NCI-H2107 treated with DMSO at 0.1 percent for 48 hours (cell line): Measurements from ENCODE around the gene OXCT1.

ENCODE experiments used
- DNase-seq: peaks from one replicate; lab custom pipeline; 2025; ENCODE audit not compliant: unreplicated experiment; lab: John Stamatoyannopoulos, UW

Gene OXCT1

DNA sequence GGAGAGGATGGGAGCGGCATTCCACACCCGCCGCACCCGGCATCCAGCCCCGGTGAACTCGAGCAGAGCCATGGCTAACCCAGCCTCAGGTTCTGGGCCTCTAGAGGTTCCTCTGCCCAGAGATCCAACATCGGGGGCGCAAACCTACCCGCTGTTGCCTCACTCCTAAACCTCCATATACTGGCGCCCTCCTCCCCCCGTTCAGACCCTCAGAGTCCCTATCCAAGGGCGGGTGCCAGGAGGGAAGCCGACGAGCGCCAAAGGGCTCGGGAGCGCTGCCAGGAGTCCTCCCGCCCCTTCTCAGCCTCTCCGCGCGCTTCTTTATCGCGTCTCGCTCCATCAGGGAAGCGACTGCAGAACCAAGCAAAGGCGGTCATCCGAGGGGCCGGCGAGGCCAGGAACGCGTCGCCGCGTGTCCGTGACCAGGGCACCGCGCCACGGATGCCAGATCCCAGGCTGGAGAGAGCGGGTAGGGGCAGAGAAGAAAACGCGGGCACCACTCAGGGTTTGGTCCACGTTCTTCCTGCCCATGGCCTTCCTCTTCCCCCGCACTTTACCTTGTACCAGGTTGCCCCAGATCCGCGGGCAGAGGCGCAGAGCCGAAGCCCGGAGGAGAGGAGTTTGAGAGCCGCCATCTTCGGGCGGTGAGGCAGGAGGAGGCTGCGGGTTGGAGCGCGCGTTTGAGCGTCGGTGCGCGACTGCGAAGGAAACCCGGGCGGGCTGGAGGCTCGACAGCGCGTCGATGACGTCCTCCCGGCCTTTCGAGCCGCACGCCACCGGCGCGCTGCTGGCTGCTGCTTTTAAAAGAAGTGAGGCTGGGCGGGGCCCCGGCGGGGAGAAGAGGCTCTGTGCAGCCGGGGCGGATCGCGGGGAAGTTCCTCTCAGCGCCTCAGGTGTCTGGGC lies at the start of gene OXCT1:
Gene OXCT1 (minus strand): TSS at position 702 of the 903 bp plus-strand sequence. CDS start 67 bp downstream, at position 635.
- peak; percentile 83 for DNase-seq

DNA sequence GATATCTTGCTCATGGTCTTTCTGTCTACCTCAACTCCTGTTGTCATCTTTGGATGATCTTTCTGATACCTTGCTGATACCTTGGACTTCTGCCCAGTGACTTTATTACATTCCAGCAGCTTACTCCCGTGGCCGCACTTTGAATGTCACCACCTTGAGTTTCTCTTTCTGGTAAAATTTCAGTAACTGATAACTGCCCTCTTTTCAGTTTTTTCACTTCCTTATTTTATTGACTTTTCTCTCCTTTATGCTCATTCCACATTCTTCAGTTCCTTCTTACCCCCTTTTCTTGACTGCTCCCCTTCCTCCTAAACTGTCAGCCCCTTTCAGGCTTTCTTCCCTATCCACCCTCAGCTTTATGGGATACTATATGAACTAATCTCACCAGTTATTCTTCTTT lies 47.9 kb upstream of the OXCT1 start:
- no peak for DNase-seq

DNA sequence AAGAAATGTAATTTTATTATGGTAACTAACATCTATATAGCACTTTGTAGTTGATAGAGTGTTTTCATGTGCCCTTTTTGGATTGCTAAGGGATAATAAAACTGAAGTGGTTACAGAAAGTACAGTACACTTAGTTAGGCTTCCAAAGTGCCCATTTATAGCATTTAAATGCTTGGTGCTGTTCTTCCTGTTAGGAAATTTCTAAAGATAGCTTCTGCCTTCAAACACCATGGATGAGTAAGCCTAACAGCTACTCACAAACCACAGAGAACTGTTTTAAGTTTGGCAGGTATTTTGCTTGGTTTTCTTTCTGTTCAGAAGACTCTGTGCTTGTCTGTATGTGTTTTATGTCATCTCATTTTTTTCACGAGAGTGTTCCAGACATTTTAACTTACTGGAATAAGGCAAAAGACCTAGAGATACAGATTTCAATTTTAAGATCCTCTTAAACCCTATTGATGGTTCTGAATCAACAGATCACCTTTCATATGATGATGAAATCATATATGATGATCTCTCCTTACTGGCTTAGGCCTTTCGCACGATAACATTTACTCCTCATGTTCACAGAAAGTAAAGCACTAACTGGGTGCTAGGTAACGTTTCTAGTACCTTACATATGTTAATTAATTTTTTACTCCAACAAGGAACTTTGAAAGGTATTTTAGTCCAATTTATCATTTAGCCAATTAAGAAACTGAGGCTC lies 38.3 kb upstream of the OXCT1 start:
- no peak for DNase-seq

DNA sequence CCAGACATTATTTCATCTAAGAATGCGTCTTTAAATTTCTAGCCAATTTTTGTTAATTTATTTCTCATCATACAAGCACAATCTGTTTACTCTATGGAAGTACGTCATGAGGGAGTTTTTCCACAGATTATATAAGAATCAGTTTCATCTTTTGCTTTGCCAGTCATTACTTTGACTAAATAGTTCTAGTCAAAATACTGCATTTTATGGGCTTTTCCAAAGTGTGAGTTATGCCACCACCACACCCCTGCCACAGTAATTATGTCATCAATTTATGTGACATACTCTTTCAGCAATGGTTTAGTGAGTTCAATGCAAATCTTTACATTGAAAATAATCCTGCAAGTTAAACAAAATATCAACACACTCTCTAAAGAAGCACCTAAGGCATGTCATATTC lies 35.9 kb upstream of the OXCT1 start:
- DNase-seq, result no peak

DNA sequence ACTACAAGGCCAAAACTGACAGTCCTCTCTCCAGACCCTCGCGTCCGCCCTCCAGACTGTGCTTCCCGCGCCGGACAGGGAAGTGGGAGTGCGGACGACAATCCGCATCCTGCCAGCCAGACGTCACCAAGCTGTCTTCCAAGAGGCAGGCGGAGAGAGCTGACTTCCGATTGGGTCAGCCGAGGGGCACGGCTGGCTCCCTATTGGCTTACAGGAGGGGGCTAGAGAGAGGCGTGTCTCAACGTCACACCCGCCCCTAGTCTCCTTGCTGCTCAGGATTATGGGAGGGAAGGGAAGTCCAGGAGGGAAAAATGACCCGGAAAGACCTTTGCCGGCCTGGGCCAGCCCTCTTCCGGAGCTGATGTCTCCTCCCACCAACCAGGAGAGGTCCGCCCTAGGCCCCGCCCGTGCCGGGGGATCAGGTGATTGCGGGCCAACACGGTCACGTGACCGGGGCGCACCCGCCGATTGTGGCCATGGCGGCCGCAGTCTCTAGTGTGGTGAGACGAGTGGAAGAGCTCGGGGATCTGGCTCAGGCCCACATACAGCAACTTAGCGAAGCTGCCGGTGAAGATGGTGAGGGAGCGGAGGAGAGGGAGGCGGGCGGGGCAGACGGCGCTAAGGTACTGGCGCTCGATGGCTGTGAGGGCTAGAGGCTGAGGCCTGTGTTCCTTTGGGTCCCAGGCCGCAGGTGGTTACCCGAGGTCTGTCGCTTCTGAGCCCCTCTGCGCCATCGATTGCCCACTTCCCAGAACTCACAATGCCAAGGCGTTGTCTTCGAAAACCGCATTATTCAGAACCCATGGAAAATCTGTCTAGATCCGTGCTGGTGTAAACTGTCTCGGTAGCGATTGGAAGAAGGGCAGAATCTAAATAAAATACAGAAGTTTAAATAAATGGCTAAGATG lies 33.9 kb upstream of the OXCT1 start, which contains the start of gene RIMOC1:
Gene RIMOC1 (plus strand): TSS at position 453 of the 908 bp plus-strand sequence. CDS start 24 bp downstream, at position 477.
- peak; percentile 97 for DNase-seq

DNA sequence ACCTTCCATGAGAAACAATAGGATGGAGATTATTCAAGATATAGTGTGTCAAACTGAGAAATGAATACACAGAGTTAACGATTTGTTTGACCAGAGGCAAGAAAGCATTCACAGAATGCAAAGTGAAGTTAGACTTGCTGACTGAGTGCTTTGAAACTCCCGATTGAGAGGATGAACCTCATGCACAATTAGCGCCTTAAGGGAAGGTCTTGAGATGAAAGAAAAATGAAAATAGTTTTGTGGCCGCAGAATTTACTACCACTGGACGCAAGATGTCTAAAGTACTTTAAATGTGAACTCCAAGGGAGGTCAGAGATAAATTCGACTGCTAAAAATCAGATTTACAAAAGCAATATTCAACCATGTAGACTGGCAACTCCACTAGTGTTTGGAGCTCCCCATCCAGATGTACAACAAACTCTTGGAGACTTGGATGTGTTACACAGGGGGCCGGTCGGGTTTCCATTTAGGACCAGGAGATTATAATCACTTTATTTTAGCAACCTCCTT lies 33.2 kb upstream of the OXCT1 start:
- no peak for DNase-seq

DNA sequence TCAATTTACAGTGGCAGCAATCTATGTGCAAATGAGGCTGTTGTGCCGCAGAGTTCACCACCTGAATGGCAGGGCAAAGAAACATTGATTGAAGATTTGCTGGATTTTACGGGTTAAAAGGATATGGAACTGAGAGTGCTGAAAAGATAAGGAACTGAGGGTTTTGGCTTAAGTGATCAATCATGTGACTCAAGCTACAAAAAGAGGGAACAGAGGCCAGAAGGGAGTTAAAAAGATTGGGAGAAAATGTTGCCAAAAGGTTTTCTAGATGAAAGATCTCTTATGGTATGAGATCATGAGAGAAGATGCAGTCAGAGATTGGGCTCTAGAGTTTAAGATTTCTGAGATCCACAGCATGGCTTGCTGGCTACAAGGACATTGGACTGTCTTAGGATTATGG lies 26.0 kb upstream of the OXCT1 start:
- no peak for DNase-seq

DNA sequence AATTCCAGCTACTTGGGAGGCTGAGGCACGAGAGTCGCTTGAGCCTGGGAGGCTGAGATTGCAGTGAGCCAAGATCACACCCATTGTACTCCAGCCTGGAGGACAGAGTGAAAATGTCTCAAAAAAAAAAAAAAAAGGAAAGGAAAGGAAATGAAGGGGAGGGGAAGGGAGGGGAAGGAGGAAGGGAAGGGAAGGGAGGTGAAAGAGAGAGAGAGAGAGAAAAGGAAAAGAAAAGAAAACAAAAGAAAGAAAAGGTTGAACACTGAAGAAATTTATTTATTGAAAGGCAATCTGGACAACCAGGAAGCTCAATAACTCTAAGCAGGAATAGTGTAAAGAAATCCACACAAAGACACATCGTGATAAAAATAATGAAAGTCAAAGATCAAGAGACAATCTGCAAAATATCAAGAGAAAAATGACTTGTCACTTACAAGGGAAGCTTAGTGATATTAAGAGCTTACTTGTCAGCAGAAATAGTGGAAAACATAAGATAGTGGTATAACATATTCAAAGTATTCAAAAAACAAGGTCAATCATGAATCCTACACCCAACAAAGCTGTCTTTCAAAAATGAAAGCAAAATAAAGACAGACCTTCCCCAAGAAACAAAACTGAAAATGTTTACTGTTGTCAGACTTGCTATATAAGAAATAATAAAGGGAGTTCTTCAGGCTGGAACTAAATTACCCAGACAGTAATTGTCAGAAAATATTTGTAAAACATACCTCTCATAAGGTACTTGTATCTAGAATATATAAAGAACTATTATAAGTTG lies 23.0 kb upstream of the OXCT1 start:
- DNase-seq, result no peak

DNA sequence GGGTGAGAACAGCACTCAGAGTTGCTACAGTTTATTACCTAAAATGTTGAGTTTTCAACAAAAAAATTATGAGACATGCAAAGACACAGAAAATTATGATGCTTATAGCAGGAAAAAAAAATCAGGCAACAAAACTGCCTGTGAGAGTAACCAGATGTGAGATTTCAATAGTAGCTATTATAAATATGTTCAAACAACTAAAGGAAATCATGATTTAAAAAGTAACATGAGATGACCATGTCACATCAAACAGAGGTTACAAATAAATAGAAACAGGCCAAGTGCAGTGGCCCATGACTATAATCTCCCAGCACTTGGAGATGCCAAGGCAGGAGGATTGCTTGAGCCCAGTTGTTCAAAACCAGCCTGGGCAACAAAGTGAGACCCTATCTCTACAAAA lies 21.8 kb upstream of the OXCT1 start:
- no peak for DNase-seq

DNA sequence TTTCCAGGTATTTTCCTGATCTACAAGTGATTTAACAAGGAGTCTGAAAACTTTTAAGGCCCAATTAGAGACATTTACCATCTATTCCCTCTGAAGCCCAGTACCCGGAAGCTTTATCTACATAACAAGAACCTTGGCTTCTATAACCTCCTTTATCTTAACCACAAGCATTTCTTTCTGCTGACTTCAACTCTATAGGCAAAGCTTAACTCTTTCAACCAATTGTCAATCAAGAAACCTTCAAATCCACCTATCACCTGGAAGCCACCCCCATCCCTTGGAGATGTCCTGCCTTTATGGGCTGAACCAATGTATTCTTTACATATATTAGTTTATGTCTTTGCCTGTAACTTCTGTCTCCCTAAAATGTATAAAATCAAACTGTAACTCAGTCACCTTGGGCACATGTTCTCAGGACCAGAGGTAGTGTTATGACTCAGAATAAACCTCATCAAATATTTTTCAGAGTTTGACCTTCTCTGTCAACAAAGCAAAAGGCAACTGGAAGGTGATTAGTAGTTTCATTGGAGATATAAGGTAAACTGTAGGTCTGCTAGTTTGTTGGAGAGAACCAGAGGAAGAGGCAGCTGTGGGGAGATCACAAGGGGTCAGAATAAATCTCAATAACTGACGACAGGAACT lies 21.0 kb upstream of the OXCT1 start:
- DNase-seq, result no peak

DNA sequence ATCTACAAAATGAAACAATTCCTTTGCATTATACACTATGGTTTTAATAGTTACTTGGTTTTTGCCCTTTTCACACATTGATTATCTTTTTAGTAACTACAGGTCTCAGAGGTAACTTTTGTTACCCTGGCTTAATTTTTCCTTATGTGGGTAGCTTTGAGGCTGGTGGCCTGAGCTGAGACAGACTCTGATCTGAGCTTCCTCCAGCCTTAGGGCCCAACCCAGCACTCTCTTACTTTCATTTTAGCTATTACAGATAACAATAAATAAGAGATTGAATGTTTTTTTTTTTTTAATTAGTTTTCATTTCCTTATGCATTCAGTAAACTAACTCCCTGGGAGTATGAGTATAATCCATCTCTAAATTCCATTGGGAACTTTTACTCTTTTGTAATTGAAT lies 15.1 kb upstream of the OXCT1 start:
- DNase-seq, result no peak

DNA sequence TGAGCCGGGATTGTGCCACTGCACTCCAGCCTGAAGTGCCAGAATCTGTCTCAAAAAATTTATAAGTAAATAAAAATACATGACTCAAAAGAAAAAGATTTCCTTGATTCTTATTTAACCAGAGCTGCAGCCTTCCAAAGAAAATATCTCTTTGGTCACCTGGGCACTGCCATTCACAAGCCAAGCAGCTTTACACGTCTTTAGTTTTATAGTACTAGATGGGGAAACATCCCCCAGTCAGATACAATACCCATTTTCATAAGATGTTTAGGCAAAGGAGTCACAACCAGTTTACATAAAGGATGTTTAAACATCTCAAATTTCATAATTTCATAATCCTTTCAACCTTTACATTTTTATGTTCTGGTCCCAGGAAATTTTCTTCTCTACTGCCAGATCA lies 13.7 kb upstream of the OXCT1 start:
- no peak for DNase-seq

DNA sequence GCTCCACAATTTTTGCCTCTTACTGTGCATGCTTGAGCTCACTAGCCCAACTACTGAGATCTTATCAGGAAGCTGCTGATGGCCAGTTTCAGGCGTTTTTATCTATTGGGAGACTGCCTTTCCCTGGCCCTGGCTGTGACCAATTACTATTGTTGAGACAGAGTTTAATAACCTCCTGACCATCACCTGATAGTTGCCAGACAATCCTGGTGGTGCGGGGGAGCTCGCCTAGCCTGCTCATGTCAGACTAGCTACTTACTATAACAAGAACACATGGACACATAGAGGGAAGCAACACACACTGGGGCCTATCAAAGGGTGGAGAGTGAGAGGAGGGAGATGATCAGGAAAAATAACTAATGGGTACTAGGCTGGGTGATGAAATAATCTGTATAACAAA lies 13.0 kb upstream of the OXCT1 start:
- DNase-seq, result no peak

DNA sequence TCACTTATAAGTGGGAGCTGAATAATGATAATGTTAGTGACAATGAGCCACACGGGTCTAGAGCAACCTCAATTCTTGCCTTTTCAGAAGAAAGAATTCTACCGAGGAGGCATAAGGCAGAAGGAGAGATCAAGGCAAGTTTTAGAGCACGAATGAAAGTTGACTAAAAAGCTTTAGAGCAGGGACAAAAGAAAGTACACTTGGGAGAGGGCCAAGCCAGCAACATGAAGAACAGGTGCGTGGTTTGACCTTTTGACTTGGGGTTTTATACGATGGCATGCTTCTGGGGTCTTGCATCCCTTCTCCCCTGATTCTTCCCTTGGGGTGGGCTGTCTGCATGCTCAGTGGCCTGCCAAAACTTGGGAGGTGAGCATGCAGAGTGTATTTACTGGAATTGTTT lies 12.5 kb upstream of the OXCT1 start:
- no peak for DNase-seq

DNA sequence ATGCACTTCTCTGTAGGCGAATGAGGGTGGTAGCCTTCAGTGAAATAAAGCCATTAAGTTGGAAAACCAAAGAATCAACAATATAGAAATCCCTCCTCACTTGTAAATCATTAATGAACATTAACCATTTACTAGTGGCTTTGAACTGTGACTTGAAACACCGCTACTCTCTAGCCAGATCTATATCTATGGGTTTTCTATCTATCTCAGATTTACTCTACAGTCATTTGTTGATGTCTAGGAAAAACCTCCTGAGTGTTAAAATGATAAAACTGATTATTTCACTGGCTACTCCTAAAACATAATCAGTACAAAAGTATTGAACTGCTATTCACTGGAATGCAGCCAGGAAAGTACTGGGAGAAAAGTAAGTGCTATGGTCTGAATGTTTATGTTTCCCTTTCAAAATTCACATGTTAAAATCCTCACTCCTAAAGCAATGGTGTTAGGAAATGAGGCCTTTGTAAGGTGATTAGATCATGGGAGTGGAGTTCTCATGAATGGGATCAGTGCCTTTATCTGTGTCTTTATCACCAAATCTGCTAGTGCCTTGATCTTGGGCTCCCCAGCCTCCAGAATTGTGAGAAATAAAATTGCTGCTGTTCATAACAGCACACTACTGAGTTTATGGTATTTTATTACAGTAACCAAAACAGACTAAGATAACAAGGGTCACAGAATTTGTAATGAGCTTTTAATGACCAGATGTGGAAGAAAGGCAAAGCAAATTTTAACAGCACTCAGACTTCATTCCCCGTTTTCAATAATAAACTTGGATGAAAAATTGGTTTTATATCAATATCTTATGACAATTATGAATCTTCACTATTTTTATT lies 8.6 kb upstream of the OXCT1 start:
- DNase-seq, result no peak

DNA sequence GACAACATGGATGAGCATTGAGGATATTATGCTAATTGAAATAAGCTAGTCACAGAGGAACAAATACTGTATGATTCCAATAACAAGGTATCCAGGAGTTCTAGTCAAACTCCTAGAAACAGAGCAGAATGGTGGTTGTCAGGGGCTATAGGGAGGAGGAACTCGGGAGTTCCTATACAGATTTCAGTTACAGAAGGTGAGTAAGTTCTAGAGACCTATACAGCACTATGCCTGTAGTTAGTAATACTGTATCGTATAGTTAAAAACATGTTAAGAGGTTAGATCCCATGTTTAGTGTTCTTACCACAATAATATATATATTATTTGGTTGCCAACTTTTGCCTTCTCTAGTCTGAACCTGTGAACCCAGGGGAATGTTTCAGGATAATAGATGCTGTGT lies 7.9 kb upstream of the OXCT1 start:
- no peak for DNase-seq

DNA sequence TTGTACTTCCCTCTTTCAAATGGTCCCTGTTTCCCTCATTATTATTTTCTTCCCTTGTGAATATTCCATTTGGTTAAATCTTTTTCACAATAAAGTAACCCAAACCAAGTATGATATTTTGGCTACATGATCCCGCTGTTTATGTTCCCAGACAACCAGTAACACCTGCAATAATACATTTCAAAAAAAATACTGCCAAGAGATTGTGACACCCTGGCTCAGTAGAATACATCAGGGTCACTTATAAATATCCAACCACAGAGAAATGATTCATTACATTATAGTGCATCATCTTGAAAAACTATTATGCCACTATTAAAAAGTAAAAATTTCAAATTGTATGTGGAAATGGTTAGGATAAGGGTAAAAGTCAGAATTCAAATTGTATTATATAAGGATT lies 7.2 kb upstream of the OXCT1 start:
- no peak for DNase-seq

DNA sequence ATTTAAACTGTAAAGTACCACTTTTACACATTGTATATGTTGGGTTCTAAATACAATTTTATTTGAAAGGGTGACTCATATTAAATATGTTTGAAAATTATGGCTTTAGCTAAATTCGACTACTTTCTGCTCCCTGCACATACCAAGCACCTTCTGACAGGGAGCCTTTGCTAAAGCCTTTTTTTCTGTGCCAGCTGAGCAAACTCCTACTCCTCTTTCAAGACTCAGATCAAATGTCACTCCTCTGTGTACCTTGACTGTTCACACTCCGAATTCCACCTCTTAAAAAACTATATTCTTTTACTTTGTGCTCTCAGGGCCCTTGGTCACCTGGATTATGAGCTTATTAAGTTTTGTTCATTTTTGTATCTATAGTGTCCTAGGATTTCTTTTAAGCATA lies 6.5 kb upstream of the OXCT1 start:
- peak; percentile 76 for DNase-seq

DNA sequence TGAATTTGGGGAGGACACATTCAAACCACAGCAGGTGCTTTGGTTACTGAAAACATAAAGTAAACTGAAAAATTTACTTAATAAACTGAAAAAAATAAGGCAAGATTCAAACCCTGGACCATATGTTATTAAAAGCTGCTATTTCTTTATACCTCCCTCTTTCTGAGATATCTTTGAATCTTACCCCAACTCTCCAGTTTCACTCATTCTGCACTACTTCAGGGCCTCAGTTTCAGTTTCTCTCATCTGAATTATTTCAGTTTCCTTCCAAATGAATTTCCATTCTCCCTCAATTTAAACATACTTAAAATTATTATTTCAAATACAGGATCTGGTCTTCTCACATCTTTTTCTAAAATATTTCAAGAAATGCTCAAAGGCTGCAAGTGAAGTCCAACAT lies 4.9 kb upstream of the OXCT1 start:
- DNase-seq, result no peak
